ENCODE data around the gene DKK2. TPM values are rescaled to one million over a fixed set of nuclear protein-coding genes. Genes with fewer than 3 reads are reported as not detected.

The DKK2 gene
- total RNA-seq, 1 donor from 2014 or later: not detected

DNA sequence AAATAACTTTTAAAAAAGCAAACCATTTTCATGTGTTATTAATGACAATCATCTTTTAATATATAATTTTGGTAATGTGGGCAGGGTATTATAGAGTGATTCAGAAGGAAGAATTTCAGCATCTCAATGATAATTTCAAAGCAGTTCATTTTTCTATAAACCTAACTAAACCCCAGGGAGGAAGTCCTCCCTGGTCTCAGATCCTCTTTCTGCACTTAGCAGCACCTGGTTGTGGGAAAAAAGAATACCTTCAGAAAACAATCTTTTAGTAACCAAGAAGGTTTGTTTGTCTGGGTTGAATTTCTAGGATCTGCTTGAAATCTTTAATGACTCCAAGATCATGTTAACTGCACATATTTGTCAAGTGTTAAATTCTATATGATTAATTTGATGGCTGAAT is 29.9 kb downstream of the DKK2 start:
- H3K4me3 Mint-ChIP-seq (ENCODE audit: low read depth): no peak overlapping the region
- DNase-seq (ENCODE audit: low spot score): no peak
- H3K36me3 Mint-ChIP-seq (ENCODE audit: low read depth): no peaks in the 10 kb centered on the region
- no peaks in the 10 kb centered on the region for H3K4me1 Mint-ChIP-seq (ENCODE audit: low read depth)
- intact Hi-C loops (cut with micrococcal nuclease): no loop called here
- H3K27ac Mint-ChIP-seq: no peak overlapping the region
- no peaks in the 10 kb centered on the region for H3K27me3 Mint-ChIP-seq (ENCODE audit: low read depth)
- no peaks in the 10 kb centered on the region for H3K9me3 Mint-ChIP-seq

DNA sequence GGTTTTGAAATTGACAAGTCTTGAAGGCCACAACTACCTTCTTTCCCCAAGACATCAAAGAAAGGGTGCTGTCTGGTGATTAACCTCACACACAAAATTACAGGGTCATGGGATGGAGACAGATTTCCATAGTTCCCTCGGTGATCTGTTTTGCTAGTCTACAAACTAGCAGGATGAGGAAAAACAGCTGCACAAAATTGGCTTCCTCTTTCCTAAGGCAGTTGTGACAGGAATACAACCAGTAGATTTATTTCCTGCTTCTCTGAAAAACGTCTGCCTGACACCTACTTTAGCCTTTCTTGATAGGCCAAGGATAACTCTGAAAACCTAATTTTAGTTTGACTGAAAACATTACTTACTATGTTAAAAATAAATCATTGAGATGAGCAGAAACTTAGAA is 39.6 kb downstream of the DKK2 start:
- no peak overlapping the region for H3K27ac Mint-ChIP-seq
- no peaks in the 10 kb centered on the region for H3K9me3 Mint-ChIP-seq
- H3K4me1 Mint-ChIP-seq (ENCODE audit: low read depth): no peaks in the 10 kb centered on the region
- no peak for DNase-seq (ENCODE audit: low spot score)
- H3K27me3 Mint-ChIP-seq (ENCODE audit: low read depth): no peaks in the 10 kb centered on the region
- intact Hi-C loops (cut with micrococcal nuclease): no loop called here
- no peaks in the 10 kb centered on the region for H3K36me3 Mint-ChIP-seq (ENCODE audit: low read depth)
- no peak overlapping the region for H3K4me3 Mint-ChIP-seq (ENCODE audit: low read depth)

DNA sequence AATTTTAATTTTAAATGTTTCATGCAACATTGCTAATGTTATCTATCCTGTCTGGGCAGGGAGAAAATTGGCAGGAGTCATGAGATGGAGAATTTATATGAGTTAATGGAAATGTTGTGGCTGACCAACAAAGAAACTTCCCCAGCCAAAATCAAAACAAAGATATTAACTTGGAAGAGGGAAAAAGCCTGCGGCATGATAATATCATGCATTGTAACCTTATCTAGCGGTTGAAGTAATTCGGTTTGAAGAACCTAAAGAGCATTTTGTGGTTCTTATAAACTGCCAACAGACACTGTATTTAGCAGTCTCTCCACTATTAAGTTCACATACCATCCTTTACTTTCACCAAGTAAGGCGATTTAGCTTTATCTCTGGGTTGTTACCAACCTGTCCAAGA is 42.3 kb downstream of the DKK2 start:
- intact Hi-C loops (cut with micrococcal nuclease): no loop called here
- H3K4me3 Mint-ChIP-seq (ENCODE audit: low read depth): no peak overlapping the region
- H3K27ac Mint-ChIP-seq: no peak overlapping the region
- H3K9me3 Mint-ChIP-seq: no peaks in the 10 kb centered on the region
- DNase-seq (ENCODE audit: low spot score): no peak
- no peaks in the 10 kb centered on the region for H3K27me3 Mint-ChIP-seq (ENCODE audit: low read depth)
- no peaks in the 10 kb centered on the region for H3K36me3 Mint-ChIP-seq (ENCODE audit: low read depth)
- H3K4me1 Mint-ChIP-seq (ENCODE audit: low read depth): no peaks in the 10 kb centered on the region

DNA sequence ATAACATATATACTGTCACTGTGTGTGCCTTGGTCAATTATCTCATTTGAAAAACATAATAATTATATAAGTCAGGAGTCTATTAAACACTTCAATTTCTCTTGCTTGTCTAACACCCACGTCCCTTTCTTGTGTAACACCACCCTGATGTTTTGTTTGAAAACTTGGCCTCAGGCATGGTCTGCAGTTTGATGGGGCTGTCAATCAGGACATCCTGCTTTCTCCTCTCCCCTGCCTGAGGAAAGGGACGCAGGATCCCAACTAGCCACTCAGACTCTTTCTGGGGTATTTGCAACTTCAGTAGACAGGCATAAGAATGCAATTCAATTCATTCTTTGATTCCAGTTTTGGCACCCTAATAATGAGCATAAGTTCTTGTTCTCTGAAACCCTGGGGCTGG is 48.8 kb downstream of the DKK2 start:
- intact Hi-C loops (cut with micrococcal nuclease): no loop called here
- Mint-ChIP-seq H3K4me1 (ENCODE audit: low read depth) (no peaks in the 10 kb centered on the region), H3K4me3 (ENCODE audit: low read depth) (no peak overlapping the region), H3K27me3 (ENCODE audit: low read depth) (no peaks in the 10 kb centered on the region), H3K27ac (no peak overlapping the region), H3K9me3 (no peaks in the 10 kb centered on the region), H3K36me3 (ENCODE audit: low read depth) (no peaks in the 10 kb centered on the region)
- no peak for DNase-seq (ENCODE audit: low spot score)

DNA sequence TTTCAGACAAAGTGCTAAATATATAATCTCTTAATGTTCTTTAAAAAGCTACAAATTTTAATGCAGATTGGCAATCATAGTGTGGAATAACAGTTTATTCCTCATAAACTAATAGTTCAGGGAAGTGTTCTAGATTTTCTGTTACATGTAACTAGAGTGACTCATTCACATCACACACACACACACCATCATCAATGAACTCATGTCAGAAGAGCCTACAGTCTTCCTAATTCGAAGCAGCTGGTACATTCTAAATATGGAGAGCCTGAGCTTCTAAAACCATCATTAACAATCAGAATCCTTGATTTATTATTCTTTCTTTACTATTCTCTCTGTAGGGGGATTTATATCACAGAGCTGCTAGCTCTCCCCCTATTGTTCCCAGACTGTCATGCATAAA is 49.6 kb downstream of the DKK2 start:
- intact Hi-C loops (cut with micrococcal nuclease): no loop called here
- Mint-ChIP-seq H3K4me3 (ENCODE audit: low read depth) (no peak overlapping the region), H3K27ac (no peak overlapping the region), H3K4me1 (ENCODE audit: low read depth) (no peaks in the 10 kb centered on the region), H3K27me3 (ENCODE audit: low read depth) (no peaks in the 10 kb centered on the region), H3K36me3 (ENCODE audit: low read depth) (no peaks in the 10 kb centered on the region), H3K9me3 (no peaks in the 10 kb centered on the region)
- no peak for DNase-seq (ENCODE audit: low spot score)

DNA sequence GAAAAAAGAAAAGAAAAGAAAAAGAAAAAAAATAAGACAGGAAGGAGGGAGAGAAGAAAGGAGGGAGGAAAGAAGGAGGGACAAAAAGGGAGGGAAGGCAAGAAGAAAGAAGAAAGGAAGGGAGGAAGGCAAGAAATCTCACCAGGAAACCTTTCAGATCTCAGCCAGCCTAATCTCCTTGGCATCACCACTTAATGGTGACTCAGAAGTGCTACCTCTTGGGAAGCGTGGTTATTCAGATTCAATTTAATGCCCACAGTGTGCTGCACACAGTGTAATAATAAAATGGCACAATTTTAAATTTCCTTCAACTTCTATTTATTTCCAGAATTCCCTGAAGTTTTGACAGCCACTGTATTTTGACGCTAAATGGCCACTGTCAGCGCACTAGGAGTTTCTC is 50.3 kb downstream of the DKK2 start:
- Mint-ChIP-seq H3K36me3 (ENCODE audit: low read depth) (no peaks in the 10 kb centered on the region), H3K27ac (no peak overlapping the region), H3K9me3 (no peaks in the 10 kb centered on the region), H3K4me3 (ENCODE audit: low read depth) (no peak overlapping the region), H3K27me3 (ENCODE audit: low read depth) (no peaks in the 10 kb centered on the region), H3K4me1 (ENCODE audit: low read depth) (no peaks in the 10 kb centered on the region)
- intact Hi-C loops (cut with micrococcal nuclease): no loop called here
- DNase-seq (ENCODE audit: low spot score): no peak

DNA sequence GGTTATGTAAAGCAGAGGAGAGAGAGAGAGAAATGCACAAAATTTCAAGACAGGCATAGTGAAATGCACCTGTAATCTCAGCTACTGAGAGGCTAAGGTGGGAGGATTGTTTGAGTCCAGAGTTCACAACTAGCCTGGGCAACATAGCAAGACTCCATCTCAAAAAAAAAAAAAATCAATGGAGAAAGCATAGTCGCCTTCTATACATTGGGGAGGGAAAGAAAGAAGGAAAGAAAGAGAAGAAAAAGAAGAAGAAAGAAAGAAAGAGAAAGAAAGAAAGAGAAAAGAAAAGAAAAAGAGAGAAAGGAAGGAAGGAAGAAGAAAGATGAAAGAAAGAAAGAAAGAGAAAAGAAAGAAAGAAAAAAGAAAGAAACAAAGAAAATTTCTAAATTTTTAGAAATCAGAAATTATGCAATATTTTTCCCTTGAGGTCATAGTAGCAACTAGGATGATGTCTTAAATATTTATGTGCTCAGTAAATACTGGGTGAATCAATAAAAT is 53.4 kb downstream of the DKK2 start:
- no peaks in the 10 kb centered on the region for H3K4me1 Mint-ChIP-seq (ENCODE audit: low read depth)
- no peaks in the 10 kb centered on the region for H3K27me3 Mint-ChIP-seq (ENCODE audit: low read depth)
- H3K4me3 Mint-ChIP-seq (ENCODE audit: low read depth): no peak overlapping the region
- H3K36me3 Mint-ChIP-seq (ENCODE audit: low read depth): no peaks in the 10 kb centered on the region
- no peak for DNase-seq (ENCODE audit: low spot score)
- intact Hi-C loops (cut with micrococcal nuclease): no loop called here
- H3K27ac Mint-ChIP-seq: no peak overlapping the region
- no peaks in the 10 kb centered on the region for H3K9me3 Mint-ChIP-seq

DNA sequence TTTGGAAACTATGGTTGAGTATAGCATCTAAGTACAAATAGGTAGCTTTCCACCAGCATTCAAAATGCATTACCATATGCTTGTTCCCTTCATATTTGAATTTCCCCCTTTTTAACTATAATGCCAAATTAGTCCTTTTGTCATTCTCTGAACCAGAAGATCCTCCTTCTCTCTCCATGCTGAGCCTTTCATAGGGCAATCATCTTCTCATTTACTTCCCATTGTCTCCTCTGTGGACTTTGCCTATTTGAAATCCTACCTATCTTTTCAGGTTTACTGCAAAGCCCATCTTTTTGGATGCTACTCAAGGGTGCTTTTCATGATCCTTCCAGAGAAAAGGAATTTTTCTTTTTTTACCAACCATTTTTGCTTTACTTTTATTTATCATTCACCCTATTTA is 54.7 kb downstream of the DKK2 start:
- DNase-seq (ENCODE audit: low spot score): no peak
- Mint-ChIP-seq H3K27ac (no peak overlapping the region), H3K4me3 (ENCODE audit: low read depth) (no peak overlapping the region), H3K36me3 (ENCODE audit: low read depth) (no peaks in the 10 kb centered on the region), H3K9me3 (no peaks in the 10 kb centered on the region), H3K27me3 (ENCODE audit: low read depth) (no peaks in the 10 kb centered on the region), H3K4me1 (ENCODE audit: low read depth) (no peaks in the 10 kb centered on the region)
- intact Hi-C loops (cut with micrococcal nuclease): no loop called here

DNA sequence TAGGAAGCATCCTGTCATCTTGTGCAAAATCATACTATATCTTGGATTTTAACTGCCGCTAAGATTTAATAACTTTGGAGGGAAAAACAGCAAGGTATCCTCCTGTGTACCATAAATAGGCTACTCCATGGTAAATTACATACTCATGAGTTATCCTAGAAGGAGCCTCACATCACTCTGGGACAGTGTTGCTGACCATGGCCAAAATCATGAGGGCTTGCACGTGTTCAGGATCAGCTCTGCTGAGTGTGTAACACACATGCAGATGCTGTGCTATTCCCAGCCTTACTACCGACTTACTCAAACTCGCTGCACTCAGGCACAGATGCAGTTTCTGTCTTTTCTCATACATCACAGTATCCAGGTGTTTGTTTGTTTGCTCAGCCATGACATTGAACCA is 56.6 kb downstream of the DKK2 start:
- Mint-ChIP-seq H3K4me1 (ENCODE audit: low read depth) (no peaks in the 10 kb centered on the region), H3K27me3 (ENCODE audit: low read depth) (no peaks in the 10 kb centered on the region), H3K4me3 (ENCODE audit: low read depth) (no peak overlapping the region)

DNA sequence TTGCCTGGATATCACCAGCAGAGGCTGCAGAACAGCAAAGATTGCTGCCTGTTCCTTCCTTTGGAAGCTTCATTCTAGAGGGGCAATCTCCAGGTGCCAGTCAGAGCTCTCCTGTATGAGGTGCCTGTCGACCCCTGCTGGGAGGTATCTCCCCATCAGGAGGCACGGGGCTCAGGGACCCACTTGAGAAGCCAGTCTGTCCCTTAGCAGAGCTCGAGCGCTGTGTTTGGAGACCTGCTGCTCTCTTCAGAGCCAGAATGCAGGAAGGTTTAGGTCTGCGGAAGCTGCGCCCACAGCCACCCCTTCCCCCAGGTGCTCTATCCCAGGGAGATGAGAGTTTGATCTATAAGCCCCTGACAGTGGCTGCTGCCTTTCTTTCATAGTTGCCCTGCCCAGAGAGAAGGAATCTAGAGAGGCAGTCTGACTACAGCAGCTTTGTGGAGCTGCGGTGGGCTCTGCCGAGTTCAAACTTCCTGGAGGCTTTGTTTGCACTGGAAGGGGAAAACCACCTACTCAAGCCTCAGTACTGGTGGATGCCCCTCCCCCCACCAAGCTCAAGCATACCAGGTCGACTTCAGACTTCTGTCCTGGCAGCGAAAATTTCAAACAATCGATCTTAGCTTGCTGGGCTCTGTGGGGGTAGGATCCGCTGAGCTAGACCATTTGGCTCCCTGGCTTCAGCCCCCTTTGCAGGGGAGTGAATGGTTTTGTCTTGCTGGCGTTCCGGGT is 57.9 kb downstream of the DKK2 start:
- no peak overlapping the region for H3K4me3 Mint-ChIP-seq (ENCODE audit: low read depth)
- no peak for DNase-seq (ENCODE audit: low spot score)
- no peaks in the 10 kb centered on the region for H3K27me3 Mint-ChIP-seq (ENCODE audit: low read depth)
- peaks cover 16% of the 10 kb centered on the region for H3K9me3 Mint-ChIP-seq
- no peaks in the 10 kb centered on the region for H3K36me3 Mint-ChIP-seq (ENCODE audit: low read depth)
- no peak overlapping the region for H3K27ac Mint-ChIP-seq
- intact Hi-C loops (cut with micrococcal nuclease): no loop called here
- H3K4me1 Mint-ChIP-seq (ENCODE audit: low read depth): no peaks in the 10 kb centered on the region

More for the DNA sequence above, 56.6 kb downstream of the DKK2 start:
- Mint-ChIP-seq H3K27ac (no peak overlapping the region), H3K9me3 (peaks cover 3% of the 10 kb centered on the region), H3K36me3 (ENCODE audit: low read depth) (no peaks in the 10 kb centered on the region)
- DNase-seq (ENCODE audit: low spot score): no peak
- intact Hi-C loops (cut with micrococcal nuclease): no loop called here

DNA sequence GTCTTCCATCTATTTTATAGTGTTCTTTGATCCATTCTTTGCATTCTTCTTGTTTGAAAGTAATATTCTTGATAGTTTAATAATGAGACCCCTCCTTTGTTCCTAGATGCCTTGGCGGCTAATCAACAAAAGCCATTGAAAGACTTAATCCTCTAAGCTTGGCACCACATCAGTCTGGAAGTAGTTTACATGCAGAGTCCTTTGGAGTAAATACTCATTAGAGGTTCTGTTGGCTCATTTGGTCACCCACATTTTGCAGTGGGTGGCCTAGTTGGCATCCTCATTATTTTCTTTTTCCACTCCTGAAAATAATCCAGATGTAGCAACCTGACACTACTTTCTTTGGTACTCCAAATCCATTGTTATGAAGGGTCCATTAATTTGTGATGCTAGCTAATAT is 64.5 kb downstream of the DKK2 start:
- no peaks in the 10 kb centered on the region for H3K4me1 Mint-ChIP-seq (ENCODE audit: low read depth)
- no peak overlapping the region for H3K27ac Mint-ChIP-seq
- H3K9me3 Mint-ChIP-seq: peaks cover 17% of the 10 kb centered on the region
- no peak for DNase-seq (ENCODE audit: low spot score)
- intact Hi-C loops (cut with micrococcal nuclease): no loop called here
- no peak overlapping the region for H3K4me3 Mint-ChIP-seq (ENCODE audit: low read depth)
- H3K36me3 Mint-ChIP-seq (ENCODE audit: low read depth): no peaks in the 10 kb centered on the region
- no peaks in the 10 kb centered on the region for H3K27me3 Mint-ChIP-seq (ENCODE audit: low read depth)

DNA sequence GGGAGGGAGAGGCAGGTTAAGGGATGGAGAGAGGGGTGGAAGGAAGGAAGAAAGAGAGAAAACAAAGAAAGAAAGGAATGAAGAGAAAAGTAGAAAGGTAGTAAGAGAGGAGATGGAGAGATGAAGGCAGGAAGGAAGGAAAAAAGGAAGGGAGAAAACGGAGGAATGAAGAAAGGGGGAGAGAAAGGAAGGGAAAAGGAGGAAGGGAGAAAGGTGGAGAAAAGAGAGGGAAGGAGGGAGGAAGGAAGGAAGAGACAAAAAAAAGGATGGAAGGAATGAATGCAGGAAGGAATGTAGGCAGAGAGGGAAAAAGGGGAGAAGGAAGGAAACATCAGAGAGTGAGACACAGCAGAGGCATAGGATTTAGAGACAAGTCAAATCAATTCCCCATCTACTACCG is 68.2 kb downstream of the DKK2 start:
- Mint-ChIP-seq H3K9me3 (no peaks in the 10 kb centered on the region), H3K27me3 (ENCODE audit: low read depth) (no peaks in the 10 kb centered on the region), H3K27ac (no peak overlapping the region), H3K4me1 (ENCODE audit: low read depth) (no peaks in the 10 kb centered on the region), H3K4me3 (ENCODE audit: low read depth) (no peak overlapping the region), H3K36me3 (ENCODE audit: low read depth) (no peaks in the 10 kb centered on the region)
- intact Hi-C loops (cut with micrococcal nuclease): no loop called here
- no peak for DNase-seq (ENCODE audit: low spot score)

DNA sequence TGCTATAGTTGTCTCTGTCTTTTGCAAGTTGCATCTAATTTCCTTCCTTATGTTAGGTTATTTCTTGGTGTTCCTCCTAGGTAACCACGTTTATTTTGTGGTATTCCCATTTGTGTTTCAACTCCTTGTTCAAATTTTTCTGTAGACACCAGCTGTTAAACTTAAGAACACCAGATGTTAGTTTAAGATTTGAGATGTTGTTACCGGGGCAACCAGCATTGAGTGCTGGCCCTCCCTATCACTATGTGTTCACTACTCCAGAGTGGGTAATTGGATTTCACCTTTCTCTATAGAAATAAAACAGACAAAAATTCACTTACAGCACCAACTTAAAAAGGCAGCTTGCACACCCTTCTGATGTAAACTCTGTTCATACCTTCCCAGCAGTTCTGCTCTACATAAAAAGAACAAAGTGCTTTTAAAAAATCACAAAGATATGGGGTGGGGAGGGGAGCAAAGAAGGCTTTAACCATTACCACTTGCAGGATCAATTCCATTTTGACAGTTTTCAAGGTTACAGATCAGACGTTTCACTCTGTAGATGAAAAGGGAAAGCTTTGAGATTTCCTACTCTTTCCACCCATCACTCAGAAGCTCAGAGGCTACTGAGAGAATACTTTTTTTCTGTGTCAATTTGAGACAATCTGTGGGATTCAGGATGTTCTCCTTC is 82.9 kb downstream of the DKK2 start:
- Mint-ChIP-seq H3K27ac (no peak overlapping the region), H3K4me3 (ENCODE audit: low read depth) (no peak overlapping the region), H3K4me1 (ENCODE audit: low read depth) (no peaks in the 10 kb centered on the region), H3K9me3 (no peaks in the 10 kb centered on the region), H3K36me3 (ENCODE audit: low read depth) (no peaks in the 10 kb centered on the region), H3K27me3 (ENCODE audit: low read depth) (no peaks in the 10 kb centered on the region)
- intact Hi-C loops (cut with micrococcal nuclease): no loop called here
- DNase-seq (ENCODE audit: low spot score): no peak

Data from activated T-helper 2 cell treated with anti-CD3 and anti-CD28 coated beads, Interferon-gamma antibody, Interleukin-2, Interleukin-4, amounts not matched to agents 10 μg/mL and 5 μg/mL and 100 μg/mL, durations not matched to agents 14 hours and 24 hours and 36 hours (primary cell).